ENCODE results near the gene QRICH1.

Gene QRICH1

GRCh38 chr3:49124203-49124602 is 30.3 kb upstream of the QRICH1 start:
- no peak overlapping the region for H2BK120ac ChIP-seq (ENCODE audit: low read depth, low read length)
- H3K27ac ChIP-seq (ENCODE audit: low read length, poor library complexity, severe bottlenecking): no peak overlapping the region
- 98% methylated on average over 7 of the region's 7 CpGs for WGBS
- no peak overlapping the region for H4K91ac ChIP-seq (ENCODE audit: low read length)
- H2AK5ac ChIP-seq (ENCODE audit: low read length, severe bottlenecking): no peak overlapping the region
- no peak overlapping the region for H2BK5ac ChIP-seq (ENCODE audit: low read depth, low read length, poor library complexity, severe bottlenecking)
- H3K4me2 ChIP-seq (ENCODE audit: low read length, poor library complexity, severe bottlenecking): no peak overlapping the region
- H3K23ac ChIP-seq (ENCODE audit: low read length in 2 of 2): no peak overlapping the region
- peaks cover 15% of the 10 kb centered on the region for H3K4me1 ChIP-seq (ENCODE audit: control insufficient read depth, insufficient read depth, low read depth, low read length)
- H3K18ac ChIP-seq (ENCODE audit: low read depth in 1 of 2, low read length in 2 of 2): no peak overlapping the region
- no peaks in the 10 kb centered on the region for H3K9me3 ChIP-seq (ENCODE audit: control insufficient read depth, low read length)
- peaks cover 76 to 80% of the 10 kb centered on the region in 2 experiments for H3K36me3 ChIP-seq (ENCODE audit: control insufficient read depth in 1 of 2, insufficient read depth in 2 of 2, low read depth in 1 of 2, low read length in 2 of 2)
- no peak overlapping the region for H3K4me3 ChIP-seq (ENCODE audit: insufficient read depth in 1 of 2, low read depth in 1 of 2, low read length in 2 of 2)
- H3K9ac ChIP-seq (ENCODE audit: low read length): no peak overlapping the region
- no peak for DNase-seq
- H3K79me1 ChIP-seq (replicated peaks; ENCODE audit: low read length, poor library complexity, severe bottlenecking): peaks cover 37% of the 10 kb centered on the region
- no peak overlapping the region for H2BK15ac ChIP-seq (ENCODE audit: low read depth, poor library complexity, severe bottlenecking)
- no peak overlapping the region for H3K14ac ChIP-seq (ENCODE audit: low read length in 2 of 2)
- no peak overlapping the region for H3K4ac ChIP-seq (ENCODE audit: low read depth in 1 of 2, low read length in 2 of 2)
- no peak overlapping the region for H2BK12ac ChIP-seq (ENCODE audit: low read length in 2 of 2)
- no peaks in the 10 kb centered on the region for H3K27me3 ChIP-seq (ENCODE audit: control insufficient read depth in 1 of 2, insufficient read depth in 1 of 2, low read length in 2 of 2)
- H4K8ac ChIP-seq (ENCODE audit: low read length): no peak overlapping the region
- no peak overlapping the region for H2AFZ ChIP-seq (ENCODE audit: low read depth, low read length)

GRCh38 chr3:49123687-49124086 is 29.8 kb upstream of the QRICH1 start:
- H3K14ac ChIP-seq (ENCODE audit: low read length in 2 of 2): no peak overlapping the region
- no peak overlapping the region for H2BK12ac ChIP-seq (ENCODE audit: low read length in 2 of 2)
- H2BK120ac ChIP-seq (ENCODE audit: low read depth, low read length): no peak overlapping the region
- H3K4me3 ChIP-seq (ENCODE audit: insufficient read depth in 1 of 2, low read depth in 1 of 2, low read length in 2 of 2): no peak overlapping the region
- no peak overlapping the region for H3K4me2 ChIP-seq (ENCODE audit: low read length, poor library complexity, severe bottlenecking)
- H3K18ac ChIP-seq (ENCODE audit: low read depth in 1 of 2, low read length in 2 of 2): no peak overlapping the region
- no peak overlapping the region for H2AFZ ChIP-seq (ENCODE audit: low read depth, low read length)
- H4K91ac ChIP-seq (ENCODE audit: low read length): no peak overlapping the region
- H3K36me3 ChIP-seq (ENCODE audit: control insufficient read depth in 1 of 2, insufficient read depth in 2 of 2, low read depth in 1 of 2, low read length in 2 of 2): peaks cover 74 to 77% of the 10 kb centered on the region in 2 experiments
- 98% methylated on average over 17 of the region's 17 CpGs for WGBS
- H3K79me1 ChIP-seq (replicated peaks; ENCODE audit: low read length, poor library complexity, severe bottlenecking): peaks cover 35% of the 10 kb centered on the region
- H3K23ac ChIP-seq (ENCODE audit: low read length in 2 of 2): no peak overlapping the region
- no peak overlapping the region for H2BK15ac ChIP-seq (ENCODE audit: low read depth, poor library complexity, severe bottlenecking)
- no peaks in the 10 kb centered on the region for H3K27me3 ChIP-seq (ENCODE audit: control insufficient read depth in 1 of 2, insufficient read depth in 1 of 2, low read length in 2 of 2)
- H3K4me1 ChIP-seq (ENCODE audit: control insufficient read depth, insufficient read depth, low read depth, low read length): peaks cover 14% of the 10 kb centered on the region
- no peak overlapping the region for H2BK5ac ChIP-seq (ENCODE audit: low read depth, low read length, poor library complexity, severe bottlenecking)
- no peak overlapping the region for H3K27ac ChIP-seq (ENCODE audit: low read length, poor library complexity, severe bottlenecking)
- no peak overlapping the region for H2AK5ac ChIP-seq (ENCODE audit: low read length, severe bottlenecking)
- no peak for DNase-seq
- no peak overlapping the region for H3K9ac ChIP-seq (ENCODE audit: low read length)
- H4K8ac ChIP-seq (ENCODE audit: low read length): no peak overlapping the region
- H3K9me3 ChIP-seq (ENCODE audit: control insufficient read depth, low read length): no peaks in the 10 kb centered on the region
- no peak overlapping the region for H3K4ac ChIP-seq (ENCODE audit: low read depth in 1 of 2, low read length in 2 of 2)

GRCh38 chr3:49122886-49123545 is 29.1 kb upstream of the QRICH1 start:
- no peak overlapping the region for H2AFZ ChIP-seq (ENCODE audit: low read depth, low read length)
- H3K14ac ChIP-seq (ENCODE audit: low read length in 2 of 2): no peak overlapping the region
- no peak overlapping the region for H4K91ac ChIP-seq (ENCODE audit: low read length)
- no peak overlapping the region for H3K4me3 ChIP-seq (ENCODE audit: insufficient read depth in 1 of 2, low read depth in 1 of 2, low read length in 2 of 2)
- H4K8ac ChIP-seq (ENCODE audit: low read length): no peak overlapping the region
- no peaks in the 10 kb centered on the region for H3K9me3 ChIP-seq (ENCODE audit: control insufficient read depth, low read length)
- H2BK120ac ChIP-seq (ENCODE audit: low read depth, low read length): no peak overlapping the region
- no peak overlapping the region for H3K27ac ChIP-seq (ENCODE audit: low read length, poor library complexity, severe bottlenecking)
- H3K9ac ChIP-seq (ENCODE audit: low read length): no peak overlapping the region
- H3K4ac ChIP-seq (ENCODE audit: low read depth in 1 of 2, low read length in 2 of 2): no peak overlapping the region
- no peak overlapping the region for H2AK5ac ChIP-seq (ENCODE audit: low read length, severe bottlenecking)
- no peak overlapping the region for H3K23ac ChIP-seq (ENCODE audit: low read length in 2 of 2)
- peaks cover 31% of the 10 kb centered on the region for H3K79me1 ChIP-seq (replicated peaks; ENCODE audit: low read length, poor library complexity, severe bottlenecking)
- H3K27me3 ChIP-seq (ENCODE audit: control insufficient read depth in 1 of 2, insufficient read depth in 1 of 2, low read length in 2 of 2): no peaks in the 10 kb centered on the region
- H2BK12ac ChIP-seq (ENCODE audit: low read length in 2 of 2): no peak overlapping the region
- H2BK5ac ChIP-seq (ENCODE audit: low read depth, low read length, poor library complexity, severe bottlenecking): no peak overlapping the region
- no peak overlapping the region for H3K4me2 ChIP-seq (ENCODE audit: low read length, poor library complexity, severe bottlenecking)
- 98% methylated on average over 15 of the region's 17 CpGs for WGBS
- H3K18ac ChIP-seq (ENCODE audit: low read depth in 1 of 2, low read length in 2 of 2): no peak overlapping the region
- H2BK15ac ChIP-seq (ENCODE audit: low read depth, poor library complexity, severe bottlenecking): no peak overlapping the region
- peaks cover 73 to 75% of the 10 kb centered on the region in 2 experiments for H3K36me3 ChIP-seq (ENCODE audit: control insufficient read depth in 1 of 2, insufficient read depth in 2 of 2, low read depth in 1 of 2, low read length in 2 of 2)
- H3K4me1 ChIP-seq (ENCODE audit: control insufficient read depth, insufficient read depth, low read depth, low read length): peaks cover 14% of the 10 kb centered on the region
- no peak for DNase-seq

GRCh38 chr3:49122451-49122850 is 28.6 kb upstream of the QRICH1 start:
- no peak overlapping the region for H3K27ac ChIP-seq (ENCODE audit: low read length, poor library complexity, severe bottlenecking)
- WGBS: 97% methylated on average over 7 of the region's 7 CpGs

More at GRCh38 chr3:49122451-49122850, 28.6 kb upstream of the QRICH1 start:
- H3K23ac ChIP-seq (ENCODE audit: low read length in 2 of 2): no peak overlapping the region
- DNase-seq: no peak
- no peak overlapping the region for H3K4me3 ChIP-seq (ENCODE audit: insufficient read depth in 1 of 2, low read depth in 1 of 2, low read length in 2 of 2)
- no peaks in the 10 kb centered on the region for H3K9me3 ChIP-seq (ENCODE audit: control insufficient read depth, low read length)
- no peak overlapping the region for H2BK120ac ChIP-seq (ENCODE audit: low read depth, low read length)
- H4K91ac ChIP-seq (ENCODE audit: low read length): no peak overlapping the region
- H2BK15ac ChIP-seq (ENCODE audit: low read depth, poor library complexity, severe bottlenecking): no peak overlapping the region
- H3K14ac ChIP-seq (ENCODE audit: low read length in 2 of 2): no peak overlapping the region
- peaks cover 78 to 79% of the 10 kb centered on the region in 2 experiments for H3K36me3 ChIP-seq (ENCODE audit: control insufficient read depth in 1 of 2, insufficient read depth in 2 of 2, low read depth in 1 of 2, low read length in 2 of 2)
- peaks cover 36% of the 10 kb centered on the region for H3K79me1 ChIP-seq (replicated peaks; ENCODE audit: low read length, poor library complexity, severe bottlenecking)
- H2AFZ ChIP-seq (ENCODE audit: low read depth, low read length): no peak overlapping the region
- no peak overlapping the region for H2BK12ac ChIP-seq (ENCODE audit: low read length in 2 of 2)
- no peak overlapping the region for H3K4ac ChIP-seq (ENCODE audit: low read depth in 1 of 2, low read length in 2 of 2)
- H2BK5ac ChIP-seq (ENCODE audit: low read depth, low read length, poor library complexity, severe bottlenecking): no peak overlapping the region
- no peak overlapping the region for H3K9ac ChIP-seq (ENCODE audit: low read length)
- no peak overlapping the region for H3K18ac ChIP-seq (ENCODE audit: low read depth in 1 of 2, low read length in 2 of 2)
- no peak overlapping the region for H4K8ac ChIP-seq (ENCODE audit: low read length)
- no peak overlapping the region for H2AK5ac ChIP-seq (ENCODE audit: low read length, severe bottlenecking)
- H3K4me2 ChIP-seq (ENCODE audit: low read length, poor library complexity, severe bottlenecking): no peak overlapping the region
- H3K4me1 ChIP-seq (ENCODE audit: control insufficient read depth, insufficient read depth, low read depth, low read length): peaks cover 14% of the 10 kb centered on the region
- H3K27me3 ChIP-seq (ENCODE audit: control insufficient read depth in 1 of 2, insufficient read depth in 1 of 2, low read length in 2 of 2): no peaks in the 10 kb centered on the region

Data from mesenchymal stem cell (in vitro differentiated cells and primary cell).